ES-I3 (cell line): ENCODE data around the gene ATP10B.

ENCODE experiments used
- H3K36me3 ChIP-seq: 2 replicates; pipeline ENCODE4 v1.6.1; 2013; ENCODE audit warnings: mild to moderate bottlenecking, low read length, control low read depth, moderate library complexity; ENCODE audit not compliant: insufficient read depth
- H3K4me1 ChIP-seq: 2 replicates; pipeline ENCODE4 v1.6.1; 2013; ENCODE audit warnings: mild to moderate bottlenecking, control low read depth, low read length; ENCODE audit not compliant: insufficient read depth
- H3K9ac ChIP-seq: 2 replicates; pipeline ENCODE4 v1.6.1; 2013; ENCODE audit warnings: low read depth, mild to moderate bottlenecking, low read length, moderate library complexity
- H3K9me3 ChIP-seq: 2 replicates; pipeline ENCODE4 v1.6.1; 2013; ENCODE audit warnings: mild to moderate bottlenecking, low read length, moderate library complexity; ENCODE audit not compliant: control insufficient read depth, insufficient read depth

ATP10B gene

GRCh38 chr5:160702311-160702803 is 149.7 kb downstream of the ATP10B start:
- H3K4me1 ChIP-seq: no peaks in the 10 kb centered on the region
- no peaks in the 10 kb centered on the region; the same call in 1 of the 2 replicates for H3K9me3 ChIP-seq
- no peaks in the 10 kb centered on the region for H3K36me3 ChIP-seq
- H3K9ac ChIP-seq: no peak overlapping the region

DNA sequence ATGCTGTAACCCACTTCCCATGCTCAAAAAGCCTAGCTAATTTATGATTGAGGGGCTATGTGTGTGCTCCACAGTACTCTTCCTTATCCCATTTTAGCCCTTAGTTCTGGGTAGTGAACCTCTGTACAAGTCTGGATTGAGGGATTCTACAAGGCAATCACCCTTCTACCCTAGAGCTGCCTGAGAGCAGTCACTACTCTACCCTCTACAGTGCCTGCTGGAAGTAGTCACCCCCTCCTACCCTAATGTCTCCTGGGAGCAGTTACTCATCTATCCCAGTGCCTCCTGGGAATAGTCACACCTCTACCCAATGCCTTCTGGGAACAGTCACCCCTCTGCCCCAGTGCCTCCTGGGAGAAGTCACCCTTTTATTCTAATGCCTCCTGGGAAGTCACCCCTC is 150.6 kb downstream of the ATP10B start:
- Histone ChIP-seq H3K9me3 (no peaks in the 10 kb centered on the region; the same call in 1 of the 2 replicates), H3K36me3 (no peaks in the 10 kb centered on the region), H3K9ac (no peak overlapping the region), H3K4me1 (no peaks in the 10 kb centered on the region)

DNA sequence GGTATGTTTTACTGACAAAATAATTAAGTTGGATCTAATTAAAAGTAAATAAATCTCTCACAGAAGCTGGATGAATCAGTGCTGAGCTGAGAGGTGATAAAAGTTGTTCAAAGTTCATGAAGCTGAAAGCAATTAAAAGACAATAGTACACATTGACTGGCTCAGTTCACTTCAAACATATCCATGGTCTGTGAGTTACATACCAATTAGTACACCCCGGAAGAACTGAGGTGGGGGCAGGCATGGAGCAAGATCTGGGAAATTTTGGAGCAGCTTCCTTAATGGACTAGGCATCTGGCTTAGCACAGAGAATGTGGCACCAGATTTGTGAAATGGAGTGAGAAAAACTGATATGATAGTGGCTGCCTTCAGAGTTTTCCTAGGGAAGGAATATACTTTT is 152.7 kb downstream of the ATP10B start:
- no peaks in the 10 kb centered on the region for H3K9me3 ChIP-seq
- no peaks in the 10 kb centered on the region for H3K4me1 ChIP-seq
- no peaks in the 10 kb centered on the region for H3K36me3 ChIP-seq
- no peak overlapping the region for H3K9ac ChIP-seq

- H3K9me3 ChIP-seq: no peaks in the 10 kb centered on the region
- H3K4me1 ChIP-seq: no peaks in the 10 kb centered on the region
- no peaks in the 10 kb centered on the region for H3K36me3 ChIP-seq
- no peak overlapping the region for H3K9ac ChIP-seq
Measured at GRCh38 chr5:160697281-160697680, 154.7 kb downstream of the ATP10B start.

DNA sequence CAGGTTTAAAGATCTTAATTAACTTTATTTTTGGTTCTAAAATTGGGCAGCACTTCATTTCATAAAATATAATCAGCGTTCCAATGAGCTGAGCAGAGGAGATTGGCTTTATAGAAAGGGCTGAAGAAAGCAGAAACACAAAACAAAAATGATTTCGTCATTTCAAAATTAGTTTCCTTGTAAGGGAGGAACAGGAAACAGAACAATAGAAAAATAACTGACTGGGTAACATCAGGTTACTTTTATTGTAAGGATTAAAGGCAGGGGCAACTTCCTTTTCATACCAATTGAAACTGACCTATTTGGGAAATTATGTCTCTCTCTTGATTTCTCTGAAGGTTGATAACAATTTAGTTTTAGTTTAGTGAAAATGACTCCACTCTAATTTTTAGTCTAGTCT is 157.1 kb downstream of the ATP10B start:
- Histone ChIP-seq H3K9ac (no peak overlapping the region), H3K9me3 (no peaks in the 10 kb centered on the region), H3K36me3 (no peaks in the 10 kb centered on the region), H3K4me1 (no peaks in the 10 kb centered on the region)

DNA sequence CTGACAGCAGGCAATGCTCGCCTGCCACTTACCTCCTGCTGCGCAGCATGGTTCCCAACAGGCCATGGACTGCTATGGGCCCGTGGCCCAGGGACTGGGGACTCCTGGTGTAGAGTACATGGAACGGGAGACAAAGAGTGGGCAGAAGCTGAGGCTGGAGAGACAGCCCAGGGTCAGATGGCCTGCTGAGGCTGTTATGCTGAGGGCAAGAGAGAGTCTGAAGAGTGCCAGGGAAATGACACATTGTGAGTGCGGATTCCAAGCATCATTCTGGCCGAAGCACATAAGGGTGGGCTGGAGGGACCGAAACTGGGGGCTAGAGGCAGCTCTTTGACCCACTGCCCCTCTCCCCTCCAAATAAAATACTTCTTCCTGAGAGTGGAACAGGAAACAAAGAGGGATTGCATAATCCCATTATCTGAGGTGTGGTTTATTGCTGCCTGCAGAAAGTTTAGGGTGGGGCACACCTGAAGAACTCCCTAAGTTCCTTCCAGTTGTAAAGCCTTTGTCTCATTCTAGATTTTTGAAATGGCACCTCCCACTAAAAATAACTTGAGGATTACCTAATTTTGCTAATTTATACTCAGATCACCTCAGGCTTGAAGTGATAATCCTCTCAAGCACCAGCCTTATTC is 158.1 kb downstream of the ATP10B start:
- no peak overlapping the region for H3K9ac ChIP-seq
- no peaks in the 10 kb centered on the region for H3K36me3 ChIP-seq
- H3K4me1 ChIP-seq: no peaks in the 10 kb centered on the region
- H3K9me3 ChIP-seq: no peaks in the 10 kb centered on the region

GRCh38 chr5:160692271-160692670 is 159.7 kb downstream of the ATP10B start:
- no peak overlapping the region for H3K9ac ChIP-seq
- H3K9me3 ChIP-seq: no peaks in the 10 kb centered on the region
- no peaks in the 10 kb centered on the region for H3K4me1 ChIP-seq

GRCh38 chr5:160685695-160686094 is 166.3 kb downstream of the ATP10B start:
- Histone ChIP-seq H3K9ac (no peak overlapping the region), H3K9me3 (no peaks in the 10 kb centered on the region), H3K4me1 (no peaks in the 10 kb centered on the region), H3K36me3 (no peaks in the 10 kb centered on the region)

More at GRCh38 chr5:160692271-160692670, 159.7 kb downstream of the ATP10B start:
- no peaks in the 10 kb centered on the region for H3K36me3 ChIP-seq

DNA sequence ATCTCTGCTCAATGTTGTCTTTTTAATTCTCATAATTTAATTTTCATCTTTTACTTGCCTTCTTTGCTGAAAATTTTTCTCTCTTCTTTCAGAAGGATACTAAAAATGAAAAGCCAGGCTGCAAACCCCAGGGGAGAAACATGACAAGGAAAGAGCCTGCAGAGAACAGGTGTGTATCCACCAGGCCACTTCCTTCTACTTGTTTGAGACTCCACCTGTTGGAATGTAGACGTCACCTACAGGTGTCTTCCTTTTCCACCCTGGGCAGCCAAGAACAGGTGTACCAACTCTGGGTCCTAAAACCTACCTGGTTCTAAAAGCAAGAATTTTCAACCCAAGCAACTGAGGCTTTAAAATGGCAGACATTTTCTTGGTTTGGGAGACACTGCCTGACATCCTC is 166.8 kb downstream of the ATP10B start:
- Histone ChIP-seq H3K9me3 (no peaks in the 10 kb centered on the region), H3K9ac (no peak overlapping the region), H3K36me3 (no peaks in the 10 kb centered on the region), H3K4me1 (no peaks in the 10 kb centered on the region)

- H3K9me3 ChIP-seq: no peaks in the 10 kb centered on the region
- no peaks in the 10 kb centered on the region for H3K36me3 ChIP-seq
- no peak overlapping the region for H3K9ac ChIP-seq
- no peaks in the 10 kb centered on the region for H3K4me1 ChIP-seq
Measured at GRCh38 chr5:160679567-160680309, 172.3 kb downstream of the ATP10B start.

- H3K4me1 ChIP-seq: no peaks in the 10 kb centered on the region
- no peak overlapping the region for H3K9ac ChIP-seq
- H3K36me3 ChIP-seq: no peaks in the 10 kb centered on the region
- H3K9me3 ChIP-seq: no peaks in the 10 kb centered on the region
Measured at GRCh38 chr5:160675988-160676387, 176.0 kb downstream of the ATP10B start.

- Histone ChIP-seq H3K36me3 (no peaks in the 10 kb centered on the region), H3K9me3 (no peaks in the 10 kb centered on the region), H3K4me1 (no peaks in the 10 kb centered on the region), H3K9ac (no peak overlapping the region)
Measured at GRCh38 chr5:160674901-160675300, 177.1 kb downstream of the ATP10B start.

DNA sequence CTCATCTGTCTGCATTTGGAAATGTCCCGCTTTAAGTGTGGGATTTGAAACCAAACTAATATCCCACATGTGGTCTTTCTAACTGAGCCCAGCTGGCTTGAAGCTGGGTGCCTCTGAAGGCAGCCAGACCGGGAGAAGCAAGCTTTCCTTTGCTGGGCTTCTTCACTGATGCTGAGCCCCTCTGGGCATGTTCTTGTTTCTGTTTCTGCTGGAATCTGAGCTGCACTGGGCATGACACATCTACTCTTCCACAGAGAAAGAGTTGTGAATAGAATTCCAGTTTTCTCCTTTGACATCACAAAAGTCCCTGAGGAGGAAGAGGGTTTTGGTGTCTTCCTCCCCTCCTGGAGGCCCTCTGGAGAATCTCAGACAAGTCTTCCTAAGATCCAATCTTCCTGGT is 179.5 kb downstream of the ATP10B start:
- no peaks in the 10 kb centered on the region for H3K4me1 ChIP-seq
- H3K9ac ChIP-seq: no peak overlapping the region
- no peaks in the 10 kb centered on the region for H3K9me3 ChIP-seq
- no peaks in the 10 kb centered on the region for H3K36me3 ChIP-seq

GRCh38 chr5:160668356-160668755 is 183.7 kb downstream of the ATP10B start:
- Histone ChIP-seq H3K9me3 (no peaks in the 10 kb centered on the region), H3K36me3 (no peaks in the 10 kb centered on the region), H3K4me1 (no peaks in the 10 kb centered on the region; the same call in 1 of the 2 replicates), H3K9ac (no peak overlapping the region)

- no peak overlapping the region for H3K9ac ChIP-seq
- no peaks in the 10 kb centered on the region for H3K9me3 ChIP-seq
- H3K4me1 ChIP-seq: no peaks in the 10 kb centered on the region; the same call in 1 of the 2 replicates
- H3K36me3 ChIP-seq: no peaks in the 10 kb centered on the region
Measured at GRCh38 chr5:160667160-160667559, 184.9 kb downstream of the ATP10B start.
